ENCODE results near the gene SERPINB5.

GRCh38 chr18:63514888-63515678 lies 38.3 kb downstream of the SERPINB5 start:
- no peak for TF ChIP-seq POLR2A (IDR thresholded peaks at IDR 0.05; ENCODE audit: low read length)
- no peak for TF ChIP-seq GATA1 (IDR thresholded peaks at IDR 0.05; ENCODE audit: low read depth, low read length)

Data from erythroblast (primary cell).